Endodermal cell (in vitro differentiated cells): ENCODE measurements around the gene DDR2. TPM values are rescaled to one million over a fixed set of nuclear protein-coding genes. Genes with fewer than 3 reads are reported as not detected.

Experiments
- DNase-seq: peaks from one replicate; pipeline ENCODE4 v3.0.0-alpha.2; 2017
- H3K27ac ChIP-seq: 2 replicates; pipeline ENCODE4 v1.5.1; 2013; ENCODE audit warnings: mild to moderate bottlenecking, low read depth, low read length, moderate library complexity
- H3K27me3 ChIP-seq: 2 replicates; pipeline ENCODE4 v1.6.1; 2013; ENCODE audit warnings: mild to moderate bottlenecking, low read length, moderate library complexity; ENCODE audit not compliant: insufficient read depth, control insufficient read depth, poor library complexity, severe bottlenecking
- H3K36me3 ChIP-seq: 2 replicates; pipeline ENCODE4 v1.7.0; 2013; ENCODE audit warnings: mild to moderate bottlenecking, low read length, moderate library complexity; ENCODE audit not compliant: control insufficient read depth, insufficient read depth
- H3K4me1 ChIP-seq: one replicate; pipeline ENCODE4 v1.7.0; 2013; ENCODE audit warnings: low read length; ENCODE audit not compliant: control insufficient read depth, insufficient read depth
- H3K4me3 ChIP-seq: 2 replicates; pipeline ENCODE4 v1.5.1; 2013; ENCODE audit warnings: mild to moderate bottlenecking, low read length, moderate library complexity
- H3K9ac ChIP-seq: 2 replicates; pipeline ENCODE4 v1.6.1; 2013; ENCODE audit warnings: mild to moderate bottlenecking, low read length, moderate library complexity; ENCODE audit not compliant: poor library complexity, severe bottlenecking; ENCODE audit errors: extremely low read depth
- H3K9me3 ChIP-seq: 2 replicates; pipeline ENCODE4 v1.6.1; 2013; ENCODE audit warnings: mild to moderate bottlenecking, low read length, moderate library complexity; ENCODE audit not compliant: control insufficient read depth
- H3K27ac Mint-ChIP-seq: 2 replicates; pipeline ENCODE4 v1.8.0; 2020; ENCODE audit warnings: mixed read lengths
- H3K27me3 Mint-ChIP-seq: 2 replicates; pipeline ENCODE4 v1.8.0; 2021; ENCODE audit warnings: mild to moderate bottlenecking, mixed read lengths; ENCODE audit not compliant: insufficient read depth
- H3K36me3 Mint-ChIP-seq: 2 replicates; pipeline ENCODE4 v1.8.0; 2020; ENCODE audit warnings: low read depth, mixed read lengths
- H3K4me1 Mint-ChIP-seq: 2 replicates; pipeline ENCODE4 v1.8.0; 2020; ENCODE audit warnings: mixed read lengths
- H3K4me3 Mint-ChIP-seq: 2 replicates; pipeline ENCODE4 v1.8.0; 2020; ENCODE audit warnings: mild to moderate bottlenecking, moderate library complexity, mixed read lengths
- H3K9me3 Mint-ChIP-seq: 2 replicates; pipeline ENCODE4 v1.8.0; 2020; ENCODE audit warnings: mild to moderate bottlenecking, mixed read lengths
- WGBS, 2 experiments: methylation state at CpG; one replicate each; pipeline versions ENCODE4 v1.1.5 to v1.1.7; 2013; ENCODE audit warnings: missing lambda C conversion rate in 2 of 2, mixed read lengths in 1 of 2; ENCODE audit not compliant: insufficient coverage in 1 of 2, insufficient read length in 1 of 2; 5-methylcytosine and 5-hydroxymethylcytosine counted together
- total RNA-seq, 2 donors: library from RNA; stranded (reverse); fragmentation: NEBNext Ultra II Directional in 1 of 2; extraction: Animal tissue kit (Norgen Biotek cat#: 25700) in 1 of 2; gene quantifications; 2 replicates in 1 of 2; 3 replicates in 1 of 2; pipeline ENCODE4 v1.2.1, GENCODE V29; 2021
- TF ChIP-seq, protein P1 (sequence below): fragments of 200-600 bp; sonication (generic); conservative IDR thresholded peaks from 2 replicates; pipeline ENCODE4 v1.5.0; 2021; ENCODE audit warnings: antibody characterized with exemption, mild to moderate bottlenecking

Gene DDR2
- total RNA-seq, 2 donors from 2014 or later, result 0.26 to 0.55 TPM

DNA sequence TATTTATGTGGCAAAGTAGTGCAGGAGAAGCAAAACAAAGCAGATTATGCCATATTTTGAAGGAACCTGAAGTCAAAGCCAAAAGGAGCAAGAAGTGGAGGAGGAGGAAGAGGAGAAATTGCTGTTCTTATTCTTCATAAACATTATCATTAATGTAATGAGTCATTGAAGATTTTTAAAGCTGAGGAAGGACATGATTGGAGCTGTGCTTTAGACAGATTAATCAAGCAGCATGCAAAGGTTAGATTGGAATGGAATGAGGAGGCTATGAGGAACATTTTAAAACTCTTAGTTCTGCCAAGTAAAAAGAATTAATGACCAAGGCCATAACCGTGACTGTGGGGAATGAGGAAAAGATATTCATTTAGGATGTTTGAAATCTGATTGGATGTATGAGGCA, 125.2 kb downstream of the DDR2 start:
- peaks cover 2% of the 10 kb centered on the region for H3K27me3 Mint-ChIP-seq
- DNase-seq, result no peak
- H3K27ac Mint-ChIP-seq, result no peak overlapping the region
- 92 to 100% methylated on average over 1 of the region's 1 CpG for WGBS, 2 experiments
- H3K4me3 Mint-ChIP-seq, result no peak overlapping the region
- Histone ChIP-seq H3K9ac (no peak overlapping the region), H3K9me3 (no peaks in the 10 kb centered on the region), H3K27ac (no peak overlapping the region), H3K27me3 (no peaks in the 10 kb centered on the region), H3K4me1 (no peaks in the 10 kb centered on the region), H3K4me3 (no peak overlapping the region), H3K36me3 (no peaks in the 10 kb centered on the region)
- no peaks in the 10 kb centered on the region for H3K36me3 Mint-ChIP-seq
- TF ChIP-seq, protein P1, sequence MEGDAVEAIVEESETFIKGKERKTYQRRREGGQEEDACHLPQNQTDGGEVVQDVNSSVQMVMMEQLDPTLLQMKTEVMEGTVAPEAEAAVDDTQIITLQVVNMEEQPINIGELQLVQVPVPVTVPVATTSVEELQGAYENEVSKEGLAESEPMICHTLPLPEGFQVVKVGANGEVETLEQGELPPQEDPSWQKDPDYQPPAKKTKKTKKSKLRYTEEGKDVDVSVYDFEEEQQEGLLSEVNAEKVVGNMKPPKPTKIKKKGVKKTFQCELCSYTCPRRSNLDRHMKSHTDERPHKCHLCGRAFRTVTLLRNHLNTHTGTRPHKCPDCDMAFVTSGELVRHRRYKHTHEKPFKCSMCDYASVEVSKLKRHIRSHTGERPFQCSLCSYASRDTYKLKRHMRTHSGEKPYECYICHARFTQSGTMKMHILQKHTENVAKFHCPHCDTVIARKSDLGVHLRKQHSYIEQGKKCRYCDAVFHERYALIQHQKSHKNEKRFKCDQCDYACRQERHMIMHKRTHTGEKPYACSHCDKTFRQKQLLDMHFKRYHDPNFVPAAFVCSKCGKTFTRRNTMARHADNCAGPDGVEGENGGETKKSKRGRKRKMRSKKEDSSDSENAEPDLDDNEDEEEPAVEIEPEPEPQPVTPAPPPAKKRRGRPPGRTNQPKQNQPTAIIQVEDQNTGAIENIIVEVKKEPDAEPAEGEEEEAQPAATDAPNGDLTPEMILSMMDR, result no peak
- no peaks in the 10 kb centered on the region for H3K4me1 Mint-ChIP-seq
- H3K9me3 Mint-ChIP-seq, result no peaks in the 10 kb centered on the region

DNA sequence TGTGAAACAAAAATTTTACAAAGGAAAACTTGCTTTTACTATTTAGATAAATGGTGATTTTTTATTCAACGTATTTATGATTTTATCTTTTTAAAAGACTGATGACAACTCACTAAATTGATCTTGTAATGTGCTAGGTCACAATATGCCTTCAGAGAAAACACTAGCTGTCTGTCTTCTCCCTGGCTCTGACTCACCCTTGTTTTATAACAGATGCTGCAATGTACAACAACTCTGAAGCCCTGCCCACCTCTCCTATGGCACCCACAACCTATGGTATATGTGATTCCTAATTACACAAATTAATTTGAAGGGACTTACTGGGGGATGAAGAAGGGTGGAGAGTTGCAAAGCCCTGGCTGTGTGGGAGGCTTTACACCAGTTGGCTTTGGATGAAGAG, 133.5 kb downstream of the DDR2 start:
- no peaks in the 10 kb centered on the region for H3K9me3 ChIP-seq
- H3K27me3 ChIP-seq, result no peaks in the 10 kb centered on the region
- H3K27ac ChIP-seq, result no peak overlapping the region
- H3K9ac ChIP-seq, result no peak overlapping the region
- 100% methylated on average over 1 of the region's 1 CpG; no CpG with 5 or more reads in 1 of the 2 experiments for WGBS, 2 experiments
- no peak overlapping the region for H3K4me3 Mint-ChIP-seq
- H3K4me1 ChIP-seq, result no peaks in the 10 kb centered on the region
- DNase-seq, result no peak
- no peaks in the 10 kb centered on the region for H3K4me1 Mint-ChIP-seq
- H3K36me3 ChIP-seq, result no peaks in the 10 kb centered on the region
- H3K4me3 ChIP-seq, result no peak overlapping the region
- H3K9me3 Mint-ChIP-seq, result no peaks in the 10 kb centered on the region
- H3K36me3 Mint-ChIP-seq, result no peaks in the 10 kb centered on the region
- peaks cover 14% of the 10 kb centered on the region for H3K27me3 Mint-ChIP-seq
- H3K27ac Mint-ChIP-seq, result no peak overlapping the region
- TF ChIP-seq, protein P1, result no peak

DNA sequence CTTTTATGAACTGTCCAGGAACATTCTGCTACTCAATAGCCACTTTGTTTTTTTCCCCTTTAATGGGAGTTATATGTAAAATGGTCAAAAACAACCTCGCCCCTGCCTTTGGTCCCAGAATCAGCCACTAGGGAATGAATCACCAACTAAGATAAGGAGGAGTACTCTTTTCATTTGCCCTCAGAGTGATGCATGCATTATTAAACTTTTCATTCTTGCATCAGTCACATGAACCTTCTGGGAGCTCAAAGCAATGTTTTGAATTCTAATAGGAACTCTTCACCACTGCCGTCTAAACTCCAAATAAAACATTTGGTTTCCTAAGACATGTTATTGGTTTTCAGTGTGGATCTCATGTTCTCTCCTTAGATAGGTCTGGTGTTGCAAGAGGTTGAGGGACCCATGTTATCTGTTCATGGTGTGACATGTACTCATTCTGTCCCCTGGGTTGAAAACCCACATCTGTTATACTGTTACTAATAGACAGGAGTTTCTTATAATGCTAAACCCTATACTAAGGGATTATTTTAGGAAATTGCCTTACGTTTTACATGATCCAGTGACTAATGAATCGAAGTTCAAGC, 140.4 kb downstream of the DDR2 start:
- H3K9ac ChIP-seq, result no peak overlapping the region
- no peaks in the 10 kb centered on the region for H3K36me3 Mint-ChIP-seq
- H3K9me3 ChIP-seq, result no peaks in the 10 kb centered on the region
- no peak overlapping the region for H3K4me3 Mint-ChIP-seq
- H3K9me3 Mint-ChIP-seq, result no peaks in the 10 kb centered on the region
- 82% methylated on average over 4 of the region's 4 CpGs; no CpG with 5 or more reads in 1 of the 2 experiments for WGBS, 2 experiments
- no peaks in the 10 kb centered on the region for H3K4me1 Mint-ChIP-seq
- H3K27me3 ChIP-seq, result no peaks in the 10 kb centered on the region
- H3K4me1 ChIP-seq, result no peaks in the 10 kb centered on the region
- TF ChIP-seq, protein P1, result no peak
- no peak overlapping the region for H3K27ac Mint-ChIP-seq
- no peak overlapping the region for H3K4me3 ChIP-seq
- no peak overlapping the region for H3K27ac ChIP-seq
- no peaks in the 10 kb centered on the region for H3K36me3 ChIP-seq
- H3K27me3 Mint-ChIP-seq, result peaks cover 7% of the 10 kb centered on the region
- no peak for DNase-seq
